Smooth muscle cell (in vitro differentiated cells): ENCODE results near the gene ABHD16B. TPM values are rescaled to one million over a fixed set of nuclear protein-coding genes. Genes with fewer than 3 reads are reported as not detected.

Experiments
- DNase-seq: peaks from one replicate; lab custom pipeline; 2025; ENCODE audit not compliant: unreplicated experiment; lab: John Stamatoyannopoulos, UW
- H2AFZ ChIP-seq: fragments of 200-600 bp; sonication (generic); 2 replicates; pipeline ENCODE4 v1.6.0; 2016; ENCODE audit warnings: antibody characterized with exemption, low read depth, mild to moderate bottlenecking
- H3F3A ChIP-seq: fragments of 200-600 bp; sonication (generic); 2 replicates; pipeline ENCODE4 v1.6.0; 2017; ENCODE audit warnings: antibody characterized with exemption, low read depth
- H3K27ac ChIP-seq: fragments of 200-600 bp; sonication (generic); 2 replicates; pipeline ENCODE4 v1.5.1; 2016; ENCODE audit warnings: low read depth, mild to moderate bottlenecking
- H3K27me3 ChIP-seq: fragments of 200-600 bp; sonication (generic); 2 replicates; pipeline ENCODE4 v1.6.1; 2016; ENCODE audit warnings: low read depth, mild to moderate bottlenecking
- H3K36me3 ChIP-seq: fragments of 200-600 bp; sonication (generic); 2 replicates; pipeline ENCODE4 v1.5.1; 2016; ENCODE audit warnings: low read depth
- H3K4me1 ChIP-seq: fragments of 200-600 bp; sonication (generic); 2 replicates; pipeline ENCODE4 v1.5.1; 2016; ENCODE audit warnings: low read depth
- H3K4me2 ChIP-seq: fragments of 200-600 bp; sonication (generic); 2 replicates; pipeline ENCODE4 v1.6.0; 2016; ENCODE audit warnings: mild to moderate bottlenecking
- H3K4me3 ChIP-seq: fragments of 200-600 bp; sonication (generic); 2 replicates; pipeline ENCODE4 v1.5.1; 2016; ENCODE audit warnings: mild to moderate bottlenecking
- H3K79me2 ChIP-seq: fragments of 200-600 bp; sonication (generic); 2 replicates; pipeline ENCODE4 v1.6.0; 2016; ENCODE audit warnings: low read depth, mild to moderate bottlenecking
- H3K9ac ChIP-seq: fragments of 200-600 bp; sonication (generic); 2 replicates; pipeline ENCODE4 v1.6.0; 2016; ENCODE audit warnings: low read depth
- H3K9me3 ChIP-seq: fragments of 200-600 bp; sonication (generic); replicated peaks from 2 replicates; pipeline ENCODE4 v1.5.1; 2016; ENCODE audit warnings: low read depth
- H4K20me1 ChIP-seq: fragments of 200-600 bp; sonication (generic); 2 replicates; pipeline ENCODE4 v1.6.0; 2016; ENCODE audit warnings: low read depth
- CTCF ChIP-seq: fragments of 200-600 bp; sonication (generic); IDR thresholded peaks from 2 replicates; pipeline ENCODE4 v1.5.1; 2017; ENCODE audit warnings: borderline replicate concordance, mild to moderate bottlenecking, antibody characterized with exemption; ENCODE audit not compliant: insufficient read depth, poor library complexity, severe bottlenecking
- WGBS: methylation state at CpG from one replicate; pipeline ENCODE4 v1.1.7; 2016; ENCODE audit warnings: low lambda C conversion rate; 5-methylcytosine and 5-hydroxymethylcytosine counted together
- polyA plus RNA-seq: library from polyadenylated mRNA; unstranded; fragments of >200 nt; fragmentation: Nextera tagmentation; extraction: Ambion mirVana; gene quantifications from 2 replicates; pipeline ENCODE4 v1.2.1, GENCODE V29; 2016
- total RNA-seq: library from RNA; depleted of rRNA; stranded (reverse); fragments of >200 nt; gene quantifications from 2 replicates; pipeline ENCODE4 v1.2.3, GENCODE V29; 2014

The ABHD16B gene
- total and polyA plus RNA-seq, 2 experiments from 2014 or later: 0.31 TPM; not detected in 1

GRCh38 chr20:63859166-63859699 lies 2.1 kb upstream of the ABHD16B start:
- no peaks in the 10 kb centered on the region for H3K36me3 ChIP-seq
- WGBS: 71% methylated on average over 6 of the region's 7 CpGs
- H3K27ac ChIP-seq: no peak overlapping the region
- H3F3A ChIP-seq: no peaks in the 10 kb centered on the region
- TF ChIP-seq CTCF: no peak
- H3K79me2 ChIP-seq: no peaks in the 10 kb centered on the region
- H3K9ac ChIP-seq: no peak overlapping the region
- no peaks in the 10 kb centered on the region for H4K20me1 ChIP-seq
- DNase-seq: no peak
- no peaks in the 10 kb centered on the region for H3K9me3 ChIP-seq
- no peaks in the 10 kb centered on the region for H3K27me3 ChIP-seq
- H2AFZ ChIP-seq: no peak overlapping the region
- H3K4me1 ChIP-seq: peaks cover 26% of the 10 kb centered on the region
- H3K4me3 ChIP-seq: no peak overlapping the region
- H3K4me2 ChIP-seq: peak overlapping the region; percentile 28

GRCh38 chr20:63860325-63861051 lies 810 bp upstream of the ABHD16B start:
- Histone ChIP-seq H3K27ac (no peak overlapping the region), H3K36me3 (no peaks in the 10 kb centered on the region), H2AFZ (no peak overlapping the region), H3F3A (no peaks in the 10 kb centered on the region), H4K20me1 (no peaks in the 10 kb centered on the region), H3K4me3 (no peak overlapping the region), H3K27me3 (no peaks in the 10 kb centered on the region), H3K79me2 (peaks cover under 1% of the 10 kb centered on the region), H3K4me2 (no peak overlapping the region), H3K9ac (no peak overlapping the region), H3K4me1 (peaks cover 14% of the 10 kb centered on the region), H3K9me3 (no peaks in the 10 kb centered on the region)
- 87% methylated on average over 17 of the region's 17 CpGs for WGBS
- no peak for DNase-seq
- TF ChIP-seq CTCF: no peak

GRCh38 chr20:63861981-63862901 lies 943 bp downstream of the ABHD16B start:
- H4K20me1 ChIP-seq: peaks cover 5% of the 10 kb centered on the region
- WGBS: 98% methylated on average over 83 of the region's 95 CpGs
- H3K9ac ChIP-seq: no peak overlapping the region
- TF ChIP-seq CTCF: no peak
- H3K9me3 ChIP-seq: no peaks in the 10 kb centered on the region
- H3K27me3 ChIP-seq: no peaks in the 10 kb centered on the region
- H3K4me1 ChIP-seq: peaks cover 19% of the 10 kb centered on the region
- H3F3A ChIP-seq: no peaks in the 10 kb centered on the region
- H3K4me2 ChIP-seq: no peak overlapping the region
- peaks cover 18% of the 10 kb centered on the region for H3K79me2 ChIP-seq
- no peak overlapping the region for H3K4me3 ChIP-seq
- H2AFZ ChIP-seq: no peak overlapping the region
- H3K27ac ChIP-seq: no peak overlapping the region
- no peaks in the 10 kb centered on the region for H3K36me3 ChIP-seq
- DNase-seq: no peak
